Keratinocyte (primary cell): ENCODE measurements around the gene ZSWIM2.

Experiments
- CTCF ChIP-seq, 3 experiments: IDR thresholded peaks in 1 of 3; conservative IDR thresholded peaks in 1 of 3; optimal IDR thresholded peaks in 1 of 3; 2 replicates in 2 of 3; 3 replicates in 1 of 3; pipeline versions ENCODE3 to v1.5.1; 2011; ENCODE audit warnings: low read length in 3 of 3, mild to moderate bottlenecking in 3 of 3, moderate library complexity in 2 of 3, control low read depth in 1 of 3, inconsistent platforms in 1 of 3; ENCODE audit not compliant: insufficient read depth in 2 of 3; ENCODE audit errors: extremely low read depth in 1 of 3
- EZH2 ChIP-seq: IDR thresholded peaks from one replicate; pipeline ENCODE4 v1.6.1; 2012; ENCODE audit warnings: inconsistent platforms, mild to moderate bottlenecking, low read length, moderate library complexity

- TF ChIP-seq CTCF (optimal IDR thresholded peaks at IDR 0.05 in 1 of 3, IDR thresholded peaks at IDR 0.05 in 1 of 3, conservative IDR thresholded peaks at IDR 0.05 in 1 of 3; ENCODE audit: extremely low read depth in 1 of 3, insufficient read depth in 2 of 3, low read length in 3 of 3) (no peak), EZH2 (no peak)
These were observed 7.0 kb downstream of the ZSWIM2 start for GRCh38 chr2:186841940-186842339.
